Measurements from ENCODE around the gene NPSR1. TPM values are rescaled to one million over a fixed set of nuclear protein-coding genes. Genes with fewer than 3 reads are reported as not detected.
A peak's percentile ranks its signal among the peaks of the same experiment; 100 is the strongest.

Gene NPSR1
- total RNA-seq, 1 donor from 2014 or later = not detected

GRCh38 chr7:34844936-34845665, 187.1 kb downstream of the NPSR1 start:
- FAIRE-seq (no peak), DNase-seq (ENCODE audit: low read depth) (no peak)
- Histone ChIP-seq H3K36me3 (ENCODE audit: control insufficient read depth, insufficient read depth, low read length) (no peaks in the 10 kb centered on the region), H3K27me3 (ENCODE audit: control insufficient read depth, insufficient read depth, low read length) (no peaks in the 10 kb centered on the region), H3K4me3 (ENCODE audit: low read depth, low read length) (no peak overlapping the region)
- TF ChIP-seq CTCF (IDR thresholded peaks at IDR 0.05; ENCODE audit: insufficient read depth, low read length, severe bottlenecking) = no peak

- DNase-seq (ENCODE audit: low read depth) (peak; percentile 74), FAIRE-seq (no peak)
- no peak for TF ChIP-seq CTCF (IDR thresholded peaks at IDR 0.05; ENCODE audit: insufficient read depth, low read length, severe bottlenecking)
- H3K36me3 ChIP-seq (ENCODE audit: control insufficient read depth, insufficient read depth, low read length) = no peaks in the 10 kb centered on the region
- H3K27me3 ChIP-seq (ENCODE audit: control insufficient read depth, insufficient read depth, low read length) = no peaks in the 10 kb centered on the region
- H3K4me3 ChIP-seq (ENCODE audit: low read depth, low read length) = no peak overlapping the region
Observed at GRCh38 chr7:34845666-34846361, 187.8 kb downstream of the NPSR1 start.

- FAIRE-seq = no peak
- no peaks in the 10 kb centered on the region for H3K27me3 ChIP-seq (ENCODE audit: control insufficient read depth, insufficient read depth, low read length)
- TF ChIP-seq CTCF (IDR thresholded peaks at IDR 0.05; ENCODE audit: insufficient read depth, low read length, severe bottlenecking) = no peak
- DNase-seq (ENCODE audit: low read depth) = peak; percentile 67
- H3K36me3 ChIP-seq (ENCODE audit: control insufficient read depth, insufficient read depth, low read length) = no peaks in the 10 kb centered on the region
- no peak overlapping the region for H3K4me3 ChIP-seq (ENCODE audit: low read depth, low read length)
Observed at GRCh38 chr7:34846976-34847375, 189.0 kb downstream of the NPSR1 start.

- no peak for FAIRE-seq
- Histone ChIP-seq H3K36me3 (ENCODE audit: control insufficient read depth, insufficient read depth, low read length) (no peaks in the 10 kb centered on the region), H3K27me3 (ENCODE audit: control insufficient read depth, insufficient read depth, low read length) (no peaks in the 10 kb centered on the region), H3K4me3 (ENCODE audit: low read depth, low read length) (no peak overlapping the region)
- no peak for DNase-seq (ENCODE audit: low read depth)
- TF ChIP-seq CTCF (IDR thresholded peaks at IDR 0.05; ENCODE audit: insufficient read depth, low read length, severe bottlenecking) = no peak
Observed at GRCh38 chr7:34848670-34849069, 190.7 kb downstream of the NPSR1 start.

GRCh38 chr7:34849163-34849960, 191.3 kb downstream of the NPSR1 start:
- Histone ChIP-seq H3K27me3 (ENCODE audit: control insufficient read depth, insufficient read depth, low read length) (no peaks in the 10 kb centered on the region), H3K4me3 (ENCODE audit: low read depth, low read length) (no peak overlapping the region), H3K36me3 (ENCODE audit: control insufficient read depth, insufficient read depth, low read length) (no peaks in the 10 kb centered on the region)
- no peak for FAIRE-seq
- peak; percentile 50 for DNase-seq (ENCODE audit: low read depth)
- no peak for TF ChIP-seq CTCF (IDR thresholded peaks at IDR 0.05; ENCODE audit: insufficient read depth, low read length, severe bottlenecking)
